ENCODE measurements around the gene FNDC5. TPM values are rescaled to one million over a fixed set of nuclear protein-coding genes. Genes with fewer than 3 reads are reported as not detected.

The FNDC5 gene
- polyA plus RNA-seq, 1 of the 3 experiments (the other 2 are of a cell fraction): 0.59 TPM

DNA sequence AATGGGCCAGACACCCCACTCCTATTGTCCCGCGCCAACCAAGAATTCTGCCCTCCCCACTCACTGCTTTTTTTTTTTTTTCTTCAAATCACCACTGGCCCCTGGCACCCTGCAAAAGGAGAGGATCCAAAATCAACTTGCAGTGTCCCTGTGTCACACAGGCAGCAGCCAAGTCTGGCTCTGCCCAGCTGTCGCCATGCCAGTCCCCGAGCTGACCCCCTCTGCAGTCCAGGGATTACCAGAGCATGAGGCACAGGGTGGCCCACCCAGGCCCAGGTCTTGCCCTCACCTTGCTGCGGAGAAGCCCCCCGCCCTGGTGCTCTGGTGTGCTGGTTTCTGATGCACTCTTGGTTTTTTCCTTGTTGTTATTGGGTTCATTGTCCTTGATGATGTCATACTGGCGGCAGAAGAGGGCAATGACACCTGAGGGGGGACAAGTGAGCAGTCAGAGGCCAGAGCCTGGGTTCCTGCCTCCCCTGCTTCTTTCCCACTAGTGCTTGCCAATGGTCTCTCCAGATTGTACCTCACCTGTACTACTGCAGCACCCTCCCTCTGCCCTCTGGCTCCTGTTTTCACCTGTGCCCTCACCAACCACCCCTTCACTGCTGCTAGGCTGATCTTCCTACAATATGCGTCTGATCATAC, 6.2 kb downstream of the FNDC5 start:
- Histone ChIP-seq H3K27ac (ENCODE audit: low read depth in 2 of 2, low read length in 1 of 2) (no peak overlapping the region), H3K9me3 (no peaks in the 10 kb centered on the region), H3K27me3 (ENCODE audit: insufficient read depth) (no peaks in the 10 kb centered on the region), H3K4me3 (ENCODE audit: low read depth in 2 of 2, low read length in 1 of 2) (no peak overlapping the region), H3K79me2 (ENCODE audit: insufficient read depth) (no peaks in the 10 kb centered on the region), H3K4me2 (no peak overlapping the region), H4K20me1 (ENCODE audit: insufficient read depth) (no peaks in the 10 kb centered on the region), H3F3A (replicated peaks; ENCODE audit: insufficient read depth) (no peaks in the 10 kb centered on the region), H3K9ac (no peak overlapping the region), H3K36me3 (replicated peaks in 1 of 2; ENCODE audit: control insufficient read depth in 1 of 2, insufficient read depth in 2 of 2, low read length in 1 of 2) (peaks cover 4 to 20% of the 10 kb centered on the region in 2 experiments), H3K9me2 (no peaks in the 10 kb centered on the region), H2AFZ (ENCODE audit: low read depth) (no peak overlapping the region), H3K4me1 (ENCODE audit: control insufficient read depth in 1 of 2, insufficient read depth in 2 of 2, low read depth in 1 of 2, low read length in 1 of 2) (no peaks in the 10 kb centered on the region)
- ChIA-PET CTCF (interaction anchor here (0.6 kb wide), 1 partner anchor 153 kb away, joined by 3 read pairs; no protein-coding TSS in a partner anchor), POLR2A (no interaction called here)
- DNase-seq: no peak
- TF ChIP-seq CTCF (IDR thresholded peaks at IDR 0.05): no peak
- TF ChIP-seq GATA2 (CRISPR knock-in tag; IDR thresholded peaks at IDR 0.05): no peak
- no peak for TF ChIP-seq RCOR1 (IDR thresholded peaks at IDR 0.05; ENCODE audit: low read length)
- no peak for TF ChIP-seq MEF2A (IDR thresholded peaks at IDR 0.05; ENCODE audit: borderline replicate concordance, low read depth)
- no peak for TF ChIP-seq JUND (IDR thresholded peaks at IDR 0.05)
- no peak for TF ChIP-seq CHD2 (IDR thresholded peaks at IDR 0.05; ENCODE audit: low read length, partially characterized antibody)
- no peak for TF ChIP-seq SIN3A (IDR thresholded peaks at IDR 0.05; ENCODE audit: borderline replicate concordance, low read depth, low read length)
- no peak for TF ChIP-seq PBX3 (IDR thresholded peaks at IDR 0.05)
- TF ChIP-seq RAD21 (IDR thresholded peaks at IDR 0.05; ENCODE audit: low read length): no peak
- TF ChIP-seq EZH2phosphoT487 (IDR thresholded peaks at IDR 0.05; ENCODE audit: borderline replicate concordance, low read depth): no peak
- TF ChIP-seq TAF1 (IDR thresholded peaks at IDR 0.05; ENCODE audit: borderline replicate concordance, low read depth, low read length): no peak
- no peak for TF ChIP-seq FOXJ3 (CRISPR knock-in tag; IDR thresholded peaks at IDR 0.05)
- no peak for TF ChIP-seq TCF12 (IDR thresholded peaks at IDR 0.05)
- no peak for TF ChIP-seq RXRA (IDR thresholded peaks at IDR 0.05; ENCODE audit: borderline replicate concordance, low read depth)
- TF ChIP-seq YY1 (IDR thresholded peaks at IDR 0.05; ENCODE audit: low read depth): no peak
- TF ChIP-seq SMC3 (IDR thresholded peaks at IDR 0.05; ENCODE audit: low read depth, low read length): no peak
- 97% methylated on average over 8 of the region's 8 CpGs for WGBS (ENCODE audit: low lambda C conversion rate)

DNA sequence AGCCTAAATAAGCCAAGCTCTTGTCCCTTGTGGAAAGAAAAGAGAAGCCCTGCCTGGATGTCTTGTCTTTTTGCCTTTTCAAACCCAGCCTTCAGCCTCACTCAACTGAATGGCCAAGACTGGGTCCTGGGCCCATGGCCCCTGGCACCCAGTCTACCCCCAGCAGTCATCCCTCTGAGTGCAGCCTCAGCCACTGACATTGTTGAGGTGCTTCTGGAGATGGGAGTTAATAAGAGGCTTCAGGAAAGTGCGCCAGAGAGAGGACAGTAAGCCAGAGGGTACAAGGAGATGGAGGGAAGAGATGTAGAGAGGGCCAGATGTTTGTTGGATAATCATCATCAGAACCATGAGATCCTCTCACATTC, 6.8 kb downstream of the FNDC5 start:
- Histone ChIP-seq H4K20me1 (ENCODE audit: insufficient read depth) (no peaks in the 10 kb centered on the region), H3K79me2 (ENCODE audit: insufficient read depth) (no peaks in the 10 kb centered on the region), H3K27ac (ENCODE audit: low read depth in 2 of 2, low read length in 1 of 2) (no peak overlapping the region), H3K4me2 (no peak overlapping the region), H3F3A (replicated peaks; ENCODE audit: insufficient read depth) (no peaks in the 10 kb centered on the region), H3K9me3 (no peaks in the 10 kb centered on the region), H3K4me3 (ENCODE audit: low read depth in 2 of 2, low read length in 1 of 2) (no peak overlapping the region), H3K4me1 (ENCODE audit: control insufficient read depth in 1 of 2, insufficient read depth in 2 of 2, low read depth in 1 of 2, low read length in 1 of 2) (no peaks in the 10 kb centered on the region), H3K36me3 (replicated peaks in 1 of 2; ENCODE audit: control insufficient read depth in 1 of 2, insufficient read depth in 2 of 2, low read length in 1 of 2) (peaks cover 4 to 25% of the 10 kb centered on the region in 2 experiments), H3K9me2 (no peaks in the 10 kb centered on the region), H3K9ac (no peak overlapping the region), H3K27me3 (ENCODE audit: insufficient read depth) (no peaks in the 10 kb centered on the region), H2AFZ (ENCODE audit: low read depth) (no peak overlapping the region)
- ChIA-PET CTCF (interaction anchor here (0.6 to 1.7 kb wide), 4 partner anchors 9 to 220 kb away, joined by 3 to 7 read pairs (median 4); no protein-coding TSS in a partner anchor), POLR2A (no interaction called here)
- DNase-seq: no peak
- WGBS (ENCODE audit: low lambda C conversion rate): 100% methylated on average over 1 of the region's 1 CpG
- TF ChIP-seq FOXJ3 (CRISPR knock-in tag; IDR thresholded peaks at IDR 0.05): no peak
- no peak for TF ChIP-seq RFX5 (IDR thresholded peaks at IDR 0.05; ENCODE audit: low read length)
- TF ChIP-seq ELF1 (IDR thresholded peaks at IDR 0.05): no peak
- TF ChIP-seq PBX3 (IDR thresholded peaks at IDR 0.05): no peak
- TF ChIP-seq, protein P1, sequence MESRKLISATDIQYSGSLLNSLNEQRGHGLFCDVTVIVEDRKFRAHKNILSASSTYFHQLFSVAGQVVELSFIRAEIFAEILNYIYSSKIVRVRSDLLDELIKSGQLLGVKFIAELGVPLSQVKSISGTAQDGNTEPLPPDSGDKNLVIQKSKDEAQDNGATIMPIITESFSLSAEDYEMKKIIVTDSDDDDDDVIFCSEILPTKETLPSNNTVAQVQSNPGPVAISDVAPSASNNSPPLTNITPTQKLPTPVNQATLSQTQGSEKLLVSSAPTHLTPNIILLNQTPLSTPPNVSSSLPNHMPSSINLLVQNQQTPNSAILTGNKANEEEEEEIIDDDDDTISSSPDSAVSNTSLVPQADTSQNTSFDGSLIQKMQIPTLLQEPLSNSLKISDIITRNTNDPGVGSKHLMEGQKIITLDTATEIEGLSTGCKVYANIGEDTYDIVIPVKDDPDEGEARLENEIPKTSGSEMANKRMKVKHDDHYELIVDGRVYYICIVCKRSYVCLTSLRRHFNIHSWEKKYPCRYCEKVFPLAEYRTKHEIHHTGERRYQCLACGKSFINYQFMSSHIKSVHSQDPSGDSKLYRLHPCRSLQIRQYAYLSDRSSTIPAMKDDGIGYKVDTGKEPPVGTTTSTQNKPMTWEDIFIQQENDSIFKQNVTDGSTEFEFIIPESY (IDR thresholded peaks at IDR 0.05; ENCODE audit: borderline replicate concordance, low read depth): no peak
- no peak for TF ChIP-seq NRF1 (IDR thresholded peaks at IDR 0.05; ENCODE audit: low read depth, low read length)
- no peak for TF ChIP-seq RAD21 (IDR thresholded peaks at IDR 0.05; ENCODE audit: low read length)
- TF ChIP-seq RCOR1 (IDR thresholded peaks at IDR 0.05; ENCODE audit: low read length): no peak
- TF ChIP-seq GATA2 (CRISPR knock-in tag; IDR thresholded peaks at IDR 0.05): no peak
- TF ChIP-seq, protein P2, sequence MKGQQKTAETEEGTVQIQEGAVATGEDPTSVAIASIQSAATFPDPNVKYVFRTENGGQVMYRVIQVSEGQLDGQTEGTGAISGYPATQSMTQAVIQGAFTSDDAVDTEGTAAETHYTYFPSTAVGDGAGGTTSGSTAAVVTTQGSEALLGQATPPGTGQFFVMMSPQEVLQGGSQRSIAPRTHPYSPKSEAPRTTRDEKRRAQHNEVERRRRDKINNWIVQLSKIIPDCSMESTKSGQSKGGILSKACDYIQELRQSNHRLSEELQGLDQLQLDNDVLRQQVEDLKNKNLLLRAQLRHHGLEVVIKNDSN (IDR thresholded peaks at IDR 0.05; ENCODE audit: borderline replicate concordance, low read depth): no peak
- no peak for TF ChIP-seq MEF2A (IDR thresholded peaks at IDR 0.05; ENCODE audit: borderline replicate concordance, low read depth)

Data from SK-N-SH (cell line).